ENCODE data around the gene GUCY1A2.
A peak's percentile ranks its signal among the peaks of the same experiment; 100 is the strongest.

The GUCY1A2 gene

GRCh38 chr11:107041088-107041444 is 22.8 kb upstream of the GUCY1A2 start:
- TF ChIP-seq CTCF (conservative IDR thresholded peaks at IDR 0.05), result no peak
- H3K27ac ChIP-seq, result no peak overlapping the region

- no peak for TF ChIP-seq CTCF (conservative IDR thresholded peaks at IDR 0.05)
Measured at GRCh38 chr11:107040433-107041087, 22.3 kb upstream of the GUCY1A2 start.

GRCh38 chr11:107025673-107026072 is 7.4 kb upstream of the GUCY1A2 start:
- H3K27ac ChIP-seq, result no peak overlapping the region
- no peak for TF ChIP-seq CTCF (conservative IDR thresholded peaks at IDR 0.05)

More at GRCh38 chr11:107040433-107041087, 22.3 kb upstream of the GUCY1A2 start:
- no peak overlapping the region for H3K27ac ChIP-seq

- no peak overlapping the region for H3K27ac ChIP-seq
Measured at GRCh38 chr11:107020594-107020993, 2.3 kb upstream of the GUCY1A2 start.

GRCh38 chr11:107018902-107019493 is 722 bp upstream of the GUCY1A2 start:
- peak overlapping the region; percentile 86 for H3K27ac ChIP-seq
- no peak for TF ChIP-seq CTCF (conservative IDR thresholded peaks at IDR 0.05)

More at GRCh38 chr11:107020594-107020993, 2.3 kb upstream of the GUCY1A2 start:
- no peak for TF ChIP-seq CTCF (conservative IDR thresholded peaks at IDR 0.05)

- TF ChIP-seq CTCF (conservative IDR thresholded peaks at IDR 0.05), result peak; percentile 95
- peak overlapping the region; percentile 86 for H3K27ac ChIP-seq
Measured at GRCh38 chr11:107017433-107018218, 650 bp downstream of the GUCY1A2 start.

- peak overlapping the region; percentile 86 for H3K27ac ChIP-seq
- TF ChIP-seq CTCF (conservative IDR thresholded peaks at IDR 0.05), result no peak
Measured at GRCh38 chr11:107017104-107017432, 1.2 kb downstream of the GUCY1A2 start.
